Right lobe of liver (tissue), 6 donors: ENCODE results near the gene GABPA. TPM values are rescaled to one million over a fixed set of nuclear protein-coding genes. Genes with fewer than 3 reads are reported as not detected.

Source experiments
- ATAC-seq, 4 donors: fragments of 200-7000 bp; cut with Tn5 transposase; one replicate each; pipeline ENCODE4 v1.9.1; 2020; ENCODE audit warnings: mild to moderate bottlenecking in 4 of 4, moderate library complexity in 4 of 4
- DNase-seq, 3 donors: peaks; one replicate each; pipeline ENCODE4 v3.0.0-alpha.2; 2020
- H3K27ac ChIP-seq, 3 donors: fragments of 200-600 bp; one replicate each; pipeline ENCODE4 v1.8.0; 2022
- H3K27me3 ChIP-seq, 2 donors: fragments of 200-600 bp; one replicate each; pipeline ENCODE4 v1.8.0; 2022
- H3K36me3 ChIP-seq, 4 donors: fragments of 200-600 bp; sonication (generic) in 1 of 4; one replicate each; pipeline versions ENCODE4 v1.5.1 to v1.8.0; 2017 to 2022; ENCODE audit warnings: control low read depth in 1 of 4
- H3K4me1 ChIP-seq, 4 donors: fragments of 200-600 bp; sonication (generic) in 1 of 4; one replicate each; pipeline versions ENCODE4 v1.5.1 to v1.8.0; 2017 to 2022; ENCODE audit warnings: control low read depth in 1 of 4
- H3K4me3 ChIP-seq, 3 donors: fragments of 200-600 bp; one replicate each; pipeline ENCODE4 v1.8.0; 2022
- H3K9me3 ChIP-seq, 4 donors: fragments of 200-600 bp; sonication (generic) in 1 of 4; one replicate each; pipeline versions ENCODE4 v1.5.1 to v1.8.0; 2017 to 2022; ENCODE audit warnings: control low read depth in 1 of 4
- POLR2A ChIP-seq: fragments of 450-650 bp; IDR thresholded peaks from one replicate; pipeline ENCODE4 v1.6.1; 2017; ENCODE audit warnings: antibody characterized with exemption, mild to moderate bottlenecking
- WGBS: methylation state at CpG from one replicate; pipeline ENCODE4 v1.1.6; 2018; ENCODE audit warnings: low coverage, low lambda C conversion rate; ENCODE audit not compliant: insufficient coverage; ENCODE audit errors: missing lambda C conversion rate; 5-methylcytosine and 5-hydroxymethylcytosine counted together
- intact Hi-C, 2 donors: fragments of 100-400 bp; cut with DNase I; formaldehyde crosslinking; loops; one replicate each; pipeline versions ENCODE4 v1.11.2 to v1.14.1; 2022
- total RNA-seq, 6 experiments: library from RNA; depleted of rRNA in 2 of 6; stranded (reverse); fragments of >200 nt in 2 of 6; fragmentation: NEBNext Ultra II Directional in 3 of 6; extraction: Animal tissue kit (Norgen Biotek cat#: 25700) in 3 of 6; gene quantifications; one replicate each; pipeline versions ENCODE4 v1.1.0 to v1.2.4, GENCODE V29; 2016 to 2023
- TF ChIP-seq, protein P1 (sequence below), 4 donors: fragments of 200-600 bp in 3 of 4; fragments of 450-650 bp in 1 of 4; IDR thresholded peaks; one replicate each; pipeline versions ENCODE4 v1.5.1 to v1.8.0; 2016 to 2022; ENCODE audit warnings: antibody characterized with exemption in 4 of 4, mild to moderate bottlenecking in 2 of 4
- donor health status: DM: no; HTN: yes; CAD: no.
- donor health status: DM: no; HTN: no; CAD: no.
- donor health status: DM: no; HTN: no; CAD: no.
- donor health status: DM: no; HTN: yes; CAD: no.
- donor health status: DM: no; HTN: yes; CAD: no.

Gene GABPA
- total RNA-seq, 6 experiments from 2014 or later = 8.4 to 15.2 (median 12.3) TPM

DNA sequence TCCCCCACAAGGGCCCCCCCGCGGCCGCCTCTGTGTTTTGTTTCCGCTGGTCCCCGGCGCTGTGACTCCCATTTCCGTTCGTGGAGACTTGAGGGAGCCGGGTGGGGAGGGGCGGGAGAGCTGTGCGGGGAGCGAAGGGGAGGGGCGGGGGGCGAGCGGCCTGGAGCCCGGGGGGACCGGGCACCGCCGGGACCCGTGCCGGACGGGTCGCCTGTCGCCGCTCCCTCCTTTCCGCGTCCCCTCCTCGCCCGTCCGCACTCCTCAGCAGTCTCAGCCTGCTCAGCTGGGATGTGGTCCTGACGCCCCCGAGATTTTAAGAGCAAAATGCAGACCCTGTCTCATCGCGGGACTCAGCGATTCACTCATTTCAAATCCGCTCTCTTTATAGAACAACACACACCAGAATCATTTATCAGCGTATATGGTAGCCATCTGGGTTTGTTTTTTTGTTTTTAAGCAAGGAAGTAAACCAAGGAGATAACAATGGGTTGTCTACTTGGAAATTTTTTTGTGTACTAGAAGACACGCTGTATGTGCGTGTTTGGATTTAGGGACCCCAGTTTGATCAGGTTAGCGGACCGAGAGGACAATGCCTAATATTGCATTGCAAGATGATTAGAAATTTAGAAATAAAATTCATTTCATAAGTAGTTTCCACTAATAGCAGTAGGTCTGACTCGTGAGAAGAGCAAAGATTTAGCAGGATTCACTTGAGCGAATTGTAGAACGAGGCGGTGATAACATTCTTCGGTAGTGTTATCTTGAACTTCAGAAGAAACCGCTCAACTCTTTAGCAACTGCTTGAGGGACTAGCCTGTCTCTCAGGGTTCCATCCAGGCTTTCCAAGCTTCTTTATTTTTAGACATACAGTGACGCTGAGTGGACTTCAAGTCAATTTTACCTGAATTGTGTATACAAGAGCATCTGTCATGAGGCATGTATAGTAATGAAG lies 1.1 kb downstream of the GABPA start:
- ATAC-seq = peak; percentile 54 to 70 (median 62)
- H3K36me3 ChIP-seq = peaks cover 0 to 4% (median 0%) of the 10 kb centered on the region in 4 donors
- TF ChIP-seq, protein P1, sequence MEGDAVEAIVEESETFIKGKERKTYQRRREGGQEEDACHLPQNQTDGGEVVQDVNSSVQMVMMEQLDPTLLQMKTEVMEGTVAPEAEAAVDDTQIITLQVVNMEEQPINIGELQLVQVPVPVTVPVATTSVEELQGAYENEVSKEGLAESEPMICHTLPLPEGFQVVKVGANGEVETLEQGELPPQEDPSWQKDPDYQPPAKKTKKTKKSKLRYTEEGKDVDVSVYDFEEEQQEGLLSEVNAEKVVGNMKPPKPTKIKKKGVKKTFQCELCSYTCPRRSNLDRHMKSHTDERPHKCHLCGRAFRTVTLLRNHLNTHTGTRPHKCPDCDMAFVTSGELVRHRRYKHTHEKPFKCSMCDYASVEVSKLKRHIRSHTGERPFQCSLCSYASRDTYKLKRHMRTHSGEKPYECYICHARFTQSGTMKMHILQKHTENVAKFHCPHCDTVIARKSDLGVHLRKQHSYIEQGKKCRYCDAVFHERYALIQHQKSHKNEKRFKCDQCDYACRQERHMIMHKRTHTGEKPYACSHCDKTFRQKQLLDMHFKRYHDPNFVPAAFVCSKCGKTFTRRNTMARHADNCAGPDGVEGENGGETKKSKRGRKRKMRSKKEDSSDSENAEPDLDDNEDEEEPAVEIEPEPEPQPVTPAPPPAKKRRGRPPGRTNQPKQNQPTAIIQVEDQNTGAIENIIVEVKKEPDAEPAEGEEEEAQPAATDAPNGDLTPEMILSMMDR (IDR thresholded peaks at IDR 0.05) = no peak
- no peak for TF ChIP-seq POLR2A
- WGBS = under 1% methylated on average over 22 of the region's 48 CpGs
- peak; percentile 85 to 88 (median 88) for DNase-seq
- H3K27me3 ChIP-seq = no peaks in the 10 kb centered on the region
- peaks cover 0 to 31% (median 13%) of the 10 kb centered on the region in 4 donors for H3K4me1 ChIP-seq
- peak overlapping the region; percentile 79 to 98 (median 93) for H3K27ac ChIP-seq
- peak overlapping the region; percentile 72 to 88 (median 78) for H3K4me3 ChIP-seq
- intact Hi-C loops = no loop called here
- no peaks in the 10 kb centered on the region for H3K9me3 ChIP-seq

- Histone ChIP-seq H3K4me1 (peaks cover 0 to 17% (median 7%) of the 10 kb centered on the region in 4 donors), H3K27me3 (no peaks in the 10 kb centered on the region), H3K4me3 (no peak overlapping the region), H3K27ac (no peak overlapping the region), H3K36me3 (no peaks in the 10 kb centered on the region), H3K9me3 (no peaks in the 10 kb centered on the region)
- ATAC-seq (no peak), DNase-seq (no peak)
- TF ChIP-seq, protein P1 (IDR thresholded peaks at IDR 0.05) = no peak
- no peak for TF ChIP-seq POLR2A
- intact Hi-C loops = no loop called here
- 50% methylated on average over 1 of the region's 1 CpG for WGBS
Observed at GRCh38 chr21:25737421-25737820, 2.6 kb downstream of the GABPA start.

GRCh38 chr21:25742900-25743299 lies 8.1 kb downstream of the GABPA start:
- intact Hi-C loops = no loop called here
- peaks cover 0 to 9% (median 4%) of the 10 kb centered on the region in 4 donors for H3K36me3 ChIP-seq
- WGBS = 100% methylated on average over 1 of the region's 3 CpGs
- H3K27ac ChIP-seq = no peak overlapping the region
- H3K27me3 ChIP-seq = no peaks in the 10 kb centered on the region
- no peak overlapping the region for H3K4me3 ChIP-seq
- TF ChIP-seq, protein P1 (IDR thresholded peaks at IDR 0.05) = no peak
- no peak for TF ChIP-seq POLR2A
- DNase-seq = no peak
- H3K4me1 ChIP-seq = no peaks in the 10 kb centered on the region
- no peaks in the 10 kb centered on the region for H3K9me3 ChIP-seq
- no peak for ATAC-seq

DNA sequence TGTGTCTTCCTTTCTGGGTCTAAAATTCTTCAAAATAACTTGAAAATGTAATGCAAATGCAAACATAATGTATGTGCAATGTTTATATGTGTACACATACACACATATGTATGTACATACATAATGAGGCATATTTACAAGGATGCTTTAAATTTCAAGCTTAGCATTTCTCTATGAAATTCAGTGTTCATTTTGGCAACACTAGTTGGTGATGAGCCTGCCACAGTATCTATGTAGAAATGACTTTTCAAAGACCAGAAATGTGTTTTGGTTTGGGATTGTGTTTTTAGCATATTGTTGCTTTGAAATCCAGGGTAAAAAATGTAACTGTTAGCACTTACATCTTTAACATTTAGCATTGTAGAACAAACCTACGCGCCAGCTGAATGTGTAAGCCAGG lies 10.1 kb downstream of the GABPA start:
- WGBS = 100% methylated on average over 2 of the region's 2 CpGs
- Histone ChIP-seq H3K9me3 (no peaks in the 10 kb centered on the region), H3K4me1 (no peaks in the 10 kb centered on the region), H3K27ac (no peak overlapping the region), H3K36me3 (peaks cover 0 to 13% (median 4%) of the 10 kb centered on the region in 4 donors), H3K27me3 (no peaks in the 10 kb centered on the region), H3K4me3 (no peak overlapping the region)
- TF ChIP-seq, protein P1 (IDR thresholded peaks at IDR 0.05) = no peak
- TF ChIP-seq POLR2A = no peak
- ATAC-seq = no peak
- intact Hi-C loops = no loop called here
- no peak for DNase-seq
